Kidney (tissue), 14 donors: ENCODE measurements around the gene ANKMY1. TPM values are rescaled to one million over a fixed set of nuclear protein-coding genes. Genes with fewer than 3 reads are reported as not detected.
A peak's percentile ranks its signal among the peaks of the same experiment; 100 is the strongest.

ENCODE experiments used
- DNase-seq, 5 donors: peaks; one replicate each; pipeline ENCODE4 v3.0.0-alpha.2; 2013 to 2020
- FAIRE-seq: peaks from 2 replicates; lab custom pipeline; 2012; peaks lifted over from hg19 to GRCh38; lab: Jason Lieb, UNC
- H3K27ac ChIP-seq, 2 donors: one replicate each; pipeline ENCODE4 v1.7.0; 2013; ENCODE audit warnings: low read depth in 2 of 2, low read length in 2 of 2, inconsistent platforms in 1 of 2
- H3K27me3 ChIP-seq: one replicate; pipeline ENCODE4 v1.7.1; 2013; ENCODE audit warnings: low read length, inconsistent platforms; ENCODE audit not compliant: control insufficient read depth, insufficient read depth
- H3K36me3 ChIP-seq, 3 donors: one replicate each; pipeline versions ENCODE4 v1.7.0 to v1.7.1; 2013; ENCODE audit warnings: low read length in 3 of 3, control low read depth in 1 of 3, inconsistent platforms in 1 of 3; ENCODE audit not compliant: insufficient read depth in 3 of 3, control insufficient read depth in 2 of 3
- H3K4me1 ChIP-seq, 3 donors: one replicate each; pipeline versions ENCODE4 v1.7.0 to v1.7.1; 2013; ENCODE audit warnings: low read length in 3 of 3, inconsistent platforms in 1 of 3, low read depth in 1 of 3; ENCODE audit not compliant: control insufficient read depth in 2 of 3, insufficient read depth in 2 of 3
- H3K4me3 ChIP-seq, 3 donors: one replicate each; pipeline versions ENCODE4 v1.7.0 to v1.8.1; 2013; ENCODE audit warnings: low read length in 3 of 3, control low read depth in 1 of 3, inconsistent platforms in 1 of 3
- H3K9ac ChIP-seq, 3 donors: one replicate each; pipeline versions ENCODE4 v1.7.0 to v1.7.1; 2013; ENCODE audit warnings: low read length in 3 of 3, control low read depth in 1 of 3, inconsistent platforms in 1 of 3
- H3K9me3 ChIP-seq, 3 donors: one replicate each; pipeline versions ENCODE4 v1.7.0 to v1.7.1; 2013; ENCODE audit warnings: low read length in 3 of 3, control low read depth in 1 of 3, inconsistent platforms in 1 of 3; ENCODE audit not compliant: control insufficient read depth in 2 of 3, insufficient read depth in 1 of 3
- intact Hi-C: fragments of 100-400 bp; cut with DNase I; formaldehyde crosslinking; loops from one replicate; pipeline ENCODE4 v1.11.1; 2022
- polyA plus RNA-seq: library from polyadenylated mRNA; stranded (reverse); fragments of 350-450 nt; fragmentation: Illumina TruSeq; extraction: RNeasy Lipid Tissue Mini Kit (QIAGEN cat#74804); gene quantifications from one replicate; pipeline ENCODE4 v1.2.3, GENCODE V29; 2014; ENCODE audit warnings: low read depth, low replicate concordance; ENCODE audit not compliant: insufficient read depth
- total RNA-seq: library from RNA; stranded (reverse); fragmentation: NEBNext Ultra II Directional; extraction: Animal tissue kit (Norgen Biotek cat#: 25700); gene quantifications from one replicate; pipeline ENCODE4 v1.2.1, GENCODE V29; 2021
- TF ChIP-seq, protein P1 (sequence below): IDR thresholded peaks from 3 replicates; pipeline ENCODE4 v1.5.1; 2012; ENCODE audit warnings: mild to moderate bottlenecking, moderate library complexity, borderline replicate concordance; ENCODE audit not compliant: insufficient read depth; ENCODE audit errors: extremely low read depth
- donor health status: control.
- donor health status: control.
- donor health status: control.
- donor health status: control.
- donor health status: control.
- donor health status: DM: yes; HTN: yes; CAD: no.
- donor health status: Normal renal cell carcinoma (clear cell type).

Gene ANKMY1
- total and polyA plus RNA-seq, 2 donors from 2014 or later: 3.0 to 22.1 TPM

DNA sequence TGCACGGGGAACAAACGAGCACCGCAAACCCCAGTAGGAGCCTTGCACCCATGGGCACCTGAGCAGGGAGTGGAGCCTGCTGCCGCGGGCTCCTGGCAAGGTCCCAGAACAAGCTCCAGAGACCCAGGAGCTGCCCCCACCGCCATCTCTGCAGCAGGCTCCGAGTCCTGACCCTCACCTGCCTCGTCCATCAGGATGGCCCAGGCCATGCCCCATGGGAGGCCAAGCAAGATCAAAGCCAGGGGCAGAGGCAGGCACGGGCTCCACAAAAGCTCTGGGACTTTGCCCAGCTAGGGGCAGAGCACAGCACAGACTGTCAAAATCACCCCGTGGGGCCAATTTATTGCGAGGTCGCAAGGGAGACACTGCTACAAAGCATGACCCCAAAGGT, 78.7 kb downstream of the ANKMY1 start:
- Histone ChIP-seq H3K4me1 (no peaks in the 10 kb centered on the region), H3K36me3 (no peaks in the 10 kb centered on the region), H3K4me3 (no peak overlapping the region), H3K27ac (no peak overlapping the region), H3K9ac (no peak overlapping the region), H3K27me3 (no peaks in the 10 kb centered on the region), H3K9me3 (peaks cover 0 to 5% (median 0%) of the 10 kb centered on the region in 3 donors)
- TF ChIP-seq, protein P1, sequence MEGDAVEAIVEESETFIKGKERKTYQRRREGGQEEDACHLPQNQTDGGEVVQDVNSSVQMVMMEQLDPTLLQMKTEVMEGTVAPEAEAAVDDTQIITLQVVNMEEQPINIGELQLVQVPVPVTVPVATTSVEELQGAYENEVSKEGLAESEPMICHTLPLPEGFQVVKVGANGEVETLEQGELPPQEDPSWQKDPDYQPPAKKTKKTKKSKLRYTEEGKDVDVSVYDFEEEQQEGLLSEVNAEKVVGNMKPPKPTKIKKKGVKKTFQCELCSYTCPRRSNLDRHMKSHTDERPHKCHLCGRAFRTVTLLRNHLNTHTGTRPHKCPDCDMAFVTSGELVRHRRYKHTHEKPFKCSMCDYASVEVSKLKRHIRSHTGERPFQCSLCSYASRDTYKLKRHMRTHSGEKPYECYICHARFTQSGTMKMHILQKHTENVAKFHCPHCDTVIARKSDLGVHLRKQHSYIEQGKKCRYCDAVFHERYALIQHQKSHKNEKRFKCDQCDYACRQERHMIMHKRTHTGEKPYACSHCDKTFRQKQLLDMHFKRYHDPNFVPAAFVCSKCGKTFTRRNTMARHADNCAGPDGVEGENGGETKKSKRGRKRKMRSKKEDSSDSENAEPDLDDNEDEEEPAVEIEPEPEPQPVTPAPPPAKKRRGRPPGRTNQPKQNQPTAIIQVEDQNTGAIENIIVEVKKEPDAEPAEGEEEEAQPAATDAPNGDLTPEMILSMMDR: no peak
- DNase-seq: peak in 1 of 5 donors; percentile 53
- FAIRE-seq: no peak
- intact Hi-C loops: no loop called here

DNA sequence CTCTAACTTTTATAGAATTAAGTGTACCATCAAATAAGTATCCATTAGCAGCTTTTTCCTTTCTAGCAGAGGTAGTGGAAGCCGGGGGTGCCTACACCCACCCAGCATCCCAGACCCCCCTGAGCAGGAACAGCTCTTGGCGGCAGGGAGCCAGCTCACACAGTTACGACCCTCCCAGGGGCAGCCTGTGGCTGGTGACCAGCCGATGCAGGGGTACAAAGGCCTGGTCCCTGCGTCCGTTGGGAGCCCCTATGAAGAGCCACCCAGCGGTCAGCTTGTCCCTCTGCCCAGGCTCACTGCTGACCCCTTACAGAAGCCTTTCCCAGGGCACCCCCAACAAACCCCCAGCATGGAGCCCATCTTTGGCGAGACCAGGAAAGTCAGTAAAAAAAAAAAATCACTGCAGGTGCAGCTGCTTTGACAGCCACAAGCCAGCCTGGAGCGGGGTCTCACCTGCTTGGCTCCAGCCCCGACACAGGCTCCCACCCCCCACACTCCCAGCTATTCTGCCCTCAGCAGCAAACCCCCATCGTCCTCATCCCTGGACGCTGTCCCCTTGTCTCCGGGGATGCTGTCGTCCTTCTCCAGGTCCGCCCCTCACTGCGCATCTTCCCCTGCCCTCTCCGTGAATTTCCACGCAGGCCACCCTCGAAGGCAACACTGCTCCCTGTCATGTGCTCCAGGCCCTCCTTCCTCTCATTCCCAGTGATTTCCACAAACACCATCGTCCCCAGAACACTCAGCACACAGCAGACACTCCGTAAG, 79.3 kb downstream of the ANKMY1 start:
- no peaks in the 10 kb centered on the region for H3K36me3 ChIP-seq
- intact Hi-C loops: no loop called here
- no peaks in the 10 kb centered on the region for H3K27me3 ChIP-seq
- TF ChIP-seq, protein P1: no peak
- peaks cover 0 to 5% (median 0%) of the 10 kb centered on the region in 3 donors for H3K9me3 ChIP-seq
- no peak overlapping the region for H3K27ac ChIP-seq
- FAIRE-seq: no peak
- H3K4me3 ChIP-seq: no peak overlapping the region
- no peak overlapping the region for H3K9ac ChIP-seq
- H3K4me1 ChIP-seq: no peaks in the 10 kb centered on the region
- peak in 2 of 5 donors; percentile 5 to 58 for DNase-seq

DNA sequence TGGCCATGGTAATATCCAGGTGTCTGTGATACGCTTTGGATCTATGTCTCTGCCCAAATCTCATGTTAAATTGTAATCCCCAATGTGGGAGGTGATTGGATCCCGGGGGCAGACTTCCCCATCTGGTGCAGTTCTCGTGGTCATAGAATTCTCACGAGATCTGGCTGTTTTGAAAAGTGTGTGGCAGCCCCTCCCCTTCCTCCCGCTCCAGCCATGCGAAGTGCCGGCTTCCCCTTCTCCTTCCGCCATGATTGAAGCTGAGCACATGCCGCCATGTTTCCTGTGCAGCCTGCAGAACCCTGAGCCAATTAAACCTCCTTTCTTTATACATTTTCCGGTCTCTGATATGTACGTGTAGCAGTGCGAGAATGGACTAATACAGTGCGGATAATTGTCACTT, 79.9 kb downstream of the ANKMY1 start:
- no peaks in the 10 kb centered on the region for H3K36me3 ChIP-seq
- no peaks in the 10 kb centered on the region for H3K4me1 ChIP-seq
- no peak for FAIRE-seq
- no peak overlapping the region for H3K27ac ChIP-seq
- H3K4me3 ChIP-seq: no peak overlapping the region
- no peak overlapping the region for H3K9ac ChIP-seq
- intact Hi-C loops: no loop called here
- peaks cover 0 to 5% (median 0%) of the 10 kb centered on the region in 3 donors for H3K9me3 ChIP-seq
- no peaks in the 10 kb centered on the region for H3K27me3 ChIP-seq
- TF ChIP-seq, protein P1: no peak
- peak in 1 of 5 donors; percentile 39 for DNase-seq
